ENCODE results near the gene ENPP1.
A peak's percentile ranks its signal among the peaks of the same experiment; 100 is the strongest.
"Not testable (repeated sequence)": the region's sequence is repeated elsewhere in the genome, so short reads cannot be mapped to it uniquely, and the experiment has no call there.

The ENPP1 gene

GRCh38 chr6:131885237-131885636 lies 77.4 kb downstream of the ENPP1 start:
- DNase-seq, result no peak

GRCh38 chr6:131886517-131886916 lies 78.7 kb downstream of the ENPP1 start:
- DNase-seq, result no peak

- no peak for DNase-seq
Observed at GRCh38 chr6:131890091-131890490, 82.3 kb downstream of the ENPP1 start.

GRCh38 chr6:131893198-131893597 lies 85.4 kb downstream of the ENPP1 start:
- DNase-seq, result no peak

GRCh38 chr6:131894493-131895424 lies 86.9 kb downstream of the ENPP1 start:
- no peak for DNase-seq

GRCh38 chr6:131897050-131897435 lies 89.2 kb downstream of the ENPP1 start:
- no peak for DNase-seq

- no peak for DNase-seq
Observed at GRCh38 chr6:131897621-131898020, 89.8 kb downstream of the ENPP1 start.

- no peak for DNase-seq
Observed at GRCh38 chr6:131898718-131899117, 90.9 kb downstream of the ENPP1 start.

GRCh38 chr6:131900231-131900630 lies 92.4 kb downstream of the ENPP1 start:
- DNase-seq, result no peak

- not testable (repeated sequence) for DNase-seq
Observed at GRCh38 chr6:131901326-131901873, 93.6 kb downstream of the ENPP1 start.

GRCh38 chr6:131903734-131904133 lies 95.9 kb downstream of the ENPP1 start:
- not testable (repeated sequence) for DNase-seq

GRCh38 chr6:131908787-131909186 lies 101.0 kb downstream of the ENPP1 start:
- not testable (repeated sequence) for DNase-seq

GRCh38 chr6:131909408-131910218 lies 101.8 kb downstream of the ENPP1 start:
- DNase-seq, result peak; percentile 81

- no peak for DNase-seq
Observed at GRCh38 chr6:131910219-131910589, 102.4 kb downstream of the ENPP1 start.

- DNase-seq, result no peak
Observed at GRCh38 chr6:131910956-131911355, 103.1 kb downstream of the ENPP1 start.

GRCh38 chr6:131911951-131912350 lies 104.1 kb downstream of the ENPP1 start:
- no peak for DNase-seq

- DNase-seq, result no peak
Observed at GRCh38 chr6:131914234-131914633, 106.4 kb downstream of the ENPP1 start.

GRCh38 chr6:131914967-131915751 lies 107.3 kb downstream of the ENPP1 start:
- DNase-seq, result peak; percentile 44

GRCh38 chr6:131916091-131916796 lies 108.4 kb downstream of the ENPP1 start:
- DNase-seq, result not testable (repeated sequence)

- no peak for DNase-seq
Observed at GRCh38 chr6:131916847-131917246, 109.0 kb downstream of the ENPP1 start.

- DNase-seq, result no peak
Observed at GRCh38 chr6:131917318-131917717, 109.5 kb downstream of the ENPP1 start.
